PC-9 (cell line): ENCODE results near the gene PRR7. TPM values are rescaled to one million over a fixed set of nuclear protein-coding genes. Genes with fewer than 3 reads are reported as not detected.
A peak's percentile ranks its signal among the peaks of the same experiment; 100 is the strongest.

Experiments
- BruUV-seq: library from RNA; stranded (reverse); fragments of 400-500 nt; replicated peaks from 2 replicates; lab custom pipeline; 2021; lab: Mats Ljungman, UMichigan
- CTCF ChIA-PET: fragments of 300-600 bp; sonication (Branson Sonifier 250); formaldehyde crosslinking; loops from one replicate; lab custom pipeline; 2022; ENCODE audit warnings: antibody characterized with exemption; lab: Charles Lee
- POLR2A ChIA-PET: fragments of 300-600 bp; sonication (Branson Sonifier 250); formaldehyde crosslinking; loops from one replicate; lab custom pipeline; 2022; ENCODE audit warnings: antibody characterized with exemption; ENCODE audit not compliant: unreplicated experiment; lab: Charles Lee
- DNase-seq, 2 experiments: peaks; one replicate each; pipeline versions ENCODE4 v3.0.0 to v3.0.0-alpha.2; 2015 to 2022; ENCODE audit warnings: mixed read lengths in 1 of 2
- H2AFZ ChIP-seq: fragments of 200-600 bp; sonication (generic); 2 replicates; pipeline ENCODE4 v1.8.1; 2017; ENCODE audit warnings: antibody characterized with exemption
- H3F3A ChIP-seq: fragments of 200-600 bp; sonication (generic); 2 replicates; pipeline ENCODE4 v1.8.1; 2017; ENCODE audit warnings: antibody characterized with exemption, mild to moderate bottlenecking, low read depth; ENCODE audit not compliant: insufficient read depth
- H3K27ac ChIP-seq: fragments of 200-600 bp; sonication (generic); 2 replicates; pipeline ENCODE4 v1.6.1; 2016; ENCODE audit warnings: mixed run types
- H3K27me3 ChIP-seq: fragments of 200-600 bp; sonication (generic); 2 replicates; pipeline ENCODE4 v1.6.1; 2016; ENCODE audit warnings: low read depth, mixed run types; ENCODE audit not compliant: insufficient read depth
- H3K36me3 ChIP-seq: fragments of 200-600 bp; sonication (generic); 2 replicates; pipeline ENCODE4 v1.6.1; 2016; ENCODE audit warnings: low read depth, mixed run types
- H3K4me1 ChIP-seq: fragments of 200-600 bp; sonication (generic); replicated peaks from 2 replicates; pipeline ENCODE4 v1.6.1; 2016; ENCODE audit warnings: mixed run types; ENCODE audit not compliant: insufficient read depth
- H3K4me2 ChIP-seq: fragments of 200-600 bp; sonication (generic); 2 replicates; pipeline ENCODE4 v1.6.1; 2017; ENCODE audit warnings: mixed run types
- H3K4me3 ChIP-seq: fragments of 200-600 bp; sonication (generic); 2 replicates; pipeline ENCODE4 v1.6.1; 2016; ENCODE audit warnings: mixed run types
- H3K79me2 ChIP-seq: fragments of 200-600 bp; sonication (generic); 2 replicates; pipeline ENCODE4 v1.6.1; 2017; ENCODE audit warnings: low read depth, mixed run types
- H3K9me2 ChIP-seq: fragments of 200-600 bp; sonication (generic); 2 replicates; pipeline ENCODE4 v1.8.1; 2017; ENCODE audit warnings: mild to moderate bottlenecking; ENCODE audit not compliant: insufficient read depth
- H3K9me3 ChIP-seq: fragments of 200-600 bp; sonication (generic); 2 replicates; pipeline ENCODE4 v1.8.1; 2016; ENCODE audit warnings: low read depth; ENCODE audit not compliant: insufficient read depth
- H4K20me1 ChIP-seq: fragments of 200-600 bp; sonication (generic); 2 replicates; pipeline ENCODE4 v1.8.1; 2017; ENCODE audit not compliant: insufficient read depth
- CTCF ChIP-seq: fragments of 200-600 bp; sonication (generic); conservative IDR thresholded peaks from 2 replicates; pipeline ENCODE4 v1.6.1; 2017; ENCODE audit warnings: mixed run types, antibody characterized with exemption, mild to moderate bottlenecking, moderate library complexity
- EZH2 ChIP-seq: fragments of 200-600 bp; sonication (generic); IDR thresholded peaks from 2 replicates; pipeline ENCODE4 v1.8.0; 2017; ENCODE audit warnings: antibody characterized with exemption, low read depth
- intact Hi-C: fragments of 100-400 bp; cut with micrococcal nuclease; formaldehyde crosslinking; loops from one replicate; pipeline ENCODE4 v1.10.0; 2022; ENCODE audit not compliant: unreplicated experiment
- total RNA-seq: library from RNA; stranded (reverse); gene quantifications from 2 replicates; pipeline ENCODE4 v1.2.3, GENCODE V29; 2021

Gene PRR7
- total RNA-seq, 1 experiment from 2014 or later: 22.2 TPM

- Histone ChIP-seq H3F3A (peaks cover 21% of the 10 kb centered on the region), H3K4me3 (no peak overlapping the region), H3K79me2 (peaks cover 19% of the 10 kb centered on the region; the same call in 1 of the 2 replicates), H3K4me2 (no peak overlapping the region), H3K36me3 (peaks cover 4% of the 10 kb centered on the region; the same call in 1 of the 2 replicates), H3K9me3 (no peaks in the 10 kb centered on the region), H4K20me1 (peaks cover 24% of the 10 kb centered on the region), H3K27me3 (no peaks in the 10 kb centered on the region), H3K9me2 (no peaks in the 10 kb centered on the region), H3K27ac (no peak overlapping the region), H3K4me1 (peaks cover 20% of the 10 kb centered on the region), H2AFZ (no peak overlapping the region)
- no TSS peak for BruUV-seq
- no peak for DNase-seq
- no peak for TF ChIP-seq EZH2
- no peak for TF ChIP-seq CTCF
- CTCF ChIA-PET: no interaction called here
- intact Hi-C loops: no loop called here
- POLR2A ChIA-PET: no interaction called here
Observed at GRCh38 chr5:177467436-177467835, 20.8 kb downstream of the PRR7 start.

GRCh38 chr5:177468329-177468684 is 21.7 kb downstream of the PRR7 start:
- H2AFZ ChIP-seq: no peak overlapping the region
- no peak overlapping the region for H3K4me2 ChIP-seq
- POLR2A ChIA-PET: no interaction called here
- H3K4me1 ChIP-seq: peaks cover 22% of the 10 kb centered on the region
- CTCF ChIA-PET: no interaction called here
- H3K4me3 ChIP-seq: no peak overlapping the region
- no TSS peak for BruUV-seq
- TF ChIP-seq EZH2 (no peak), CTCF (no peak)
- H3F3A ChIP-seq: peaks cover 20% of the 10 kb centered on the region
- no peaks in the 10 kb centered on the region for H3K9me3 ChIP-seq
- peaks cover 21% of the 10 kb centered on the region; the same call in 1 of the 2 replicates for H3K79me2 ChIP-seq
- DNase-seq: peak in 1 of 2 experiments; percentile 70
- peaks cover 24% of the 10 kb centered on the region for H4K20me1 ChIP-seq
- no peaks in the 10 kb centered on the region for H3K27me3 ChIP-seq
- H3K36me3 ChIP-seq: peaks cover 4% of the 10 kb centered on the region; the same call in 1 of the 2 replicates
- no peaks in the 10 kb centered on the region for H3K9me2 ChIP-seq
- H3K27ac ChIP-seq: no peak overlapping the region
- intact Hi-C loops: loop anchor here (2.0 kb wide), 1 partner anchor 28 kb away; the partner anchor contains the start of gene PDLIM7

- BruUV-seq: no TSS peak
- Histone ChIP-seq H3K36me3 (peaks cover 4% of the 10 kb centered on the region; the same call in 1 of the 2 replicates), H3K27me3 (no peaks in the 10 kb centered on the region), H3K4me3 (no peak overlapping the region), H3K4me1 (peaks cover 22% of the 10 kb centered on the region), H3K79me2 (peaks cover 21% of the 10 kb centered on the region; the same call in 1 of the 2 replicates), H3K9me2 (no peaks in the 10 kb centered on the region), H2AFZ (no peak overlapping the region), H3K4me2 (no peak overlapping the region), H3K9me3 (no peaks in the 10 kb centered on the region), H4K20me1 (peaks cover 24% of the 10 kb centered on the region), H3F3A (peaks cover 17% of the 10 kb centered on the region), H3K27ac (no peak overlapping the region)
- ChIA-PET POLR2A (interaction anchor here (0.6 kb wide), 1 partner anchor 354 kb away, joined by 10 read pairs; no protein-coding TSS in a partner anchor), CTCF (interaction anchor here (0.6 to 1.0 kb wide), 2 partner anchors 11 to 98 kb away, joined by 3 to 9 read pairs; no protein-coding TSS in a partner anchor)
- peak; percentile 67 to 73 for DNase-seq
- TF ChIP-seq EZH2 (no peak), CTCF (no peak)
- intact Hi-C loops: loop anchor here (2.0 kb wide), 1 partner anchor 28 kb away; the partner anchor contains the start of gene PDLIM7
Observed at GRCh38 chr5:177468685-177469628, 22.3 kb downstream of the PRR7 start.
